Osteoblast (primary cell): Measurements from ENCODE around the gene SLAMF9. TPM values are rescaled to one million over a fixed set of nuclear protein-coding genes. Genes with fewer than 3 reads are reported as not detected.

ENCODE experiments used
- DNase-seq: peaks from one replicate; pipeline ENCODE4 v3.0.0; 2011; ENCODE audit warnings: low spot score, mixed read lengths; ENCODE audit not compliant: insufficient read length; ENCODE audit errors: missing footprints
- H2AFZ ChIP-seq: 2 replicates; pipeline ENCODE4 v1.6.0; 2011; ENCODE audit warnings: mild to moderate bottlenecking, low read length
- H3K27ac ChIP-seq: 2 replicates; pipeline ENCODE4 v1.5.1; 2011; ENCODE audit warnings: mild to moderate bottlenecking, low read depth, low read length, moderate library complexity
- H3K27me3 ChIP-seq: 2 replicates; pipeline ENCODE4 v1.6.0; 2012; ENCODE audit warnings: mild to moderate bottlenecking, control low read depth, inconsistent platforms, low read length, moderate library complexity; ENCODE audit not compliant: insufficient read depth
- H3K36me3 ChIP-seq: 2 replicates; pipeline ENCODE4 v1.5.1; 2011; ENCODE audit warnings: mild to moderate bottlenecking, low read length, control low read depth, moderate library complexity; ENCODE audit not compliant: insufficient read depth
- H3K4me1 ChIP-seq: 2 replicates; pipeline ENCODE4 v1.5.1; 2011; ENCODE audit warnings: mild to moderate bottlenecking, low read length, control low read depth, moderate library complexity; ENCODE audit not compliant: insufficient read depth
- H3K4me2 ChIP-seq: 2 replicates; pipeline ENCODE4 v1.6.0; 2011; ENCODE audit warnings: mild to moderate bottlenecking, low read length; ENCODE audit not compliant: insufficient read depth
- H3K4me3 ChIP-seq: fragments of 200-600 bp; sonication (generic); 3 replicates; pipeline ENCODE4 v1.5.1; 2012; ENCODE audit warnings: mild to moderate bottlenecking, low read length, inconsistent platforms; ENCODE audit not compliant: insufficient read depth
- H3K79me2 ChIP-seq: 2 replicates; pipeline ENCODE4 v1.6.0; 2012; ENCODE audit warnings: mild to moderate bottlenecking, low read length, control low read depth, inconsistent platforms; ENCODE audit not compliant: insufficient read depth
- H3K9me3 ChIP-seq: 2 replicates; pipeline ENCODE4 v1.5.1; 2011; ENCODE audit warnings: low read depth, low read length, control low read depth
- H4K20me1 ChIP-seq: 2 replicates; pipeline ENCODE4 v1.6.0; 2012; ENCODE audit warnings: mild to moderate bottlenecking, low read length, control low read depth; ENCODE audit not compliant: insufficient read depth
- CTCF ChIP-seq: IDR thresholded peaks from 2 replicates; pipeline ENCODE4 v1.5.1; 2011; ENCODE audit warnings: mild to moderate bottlenecking, low read depth, low read length, moderate library complexity; ENCODE audit errors: extremely low read depth
- total RNA-seq: library from RNA; depleted of rRNA; stranded (reverse); fragments of >200 nt; gene quantifications from 2 replicates; pipeline ENCODE4 v1.2.3, GENCODE V29; 2012

The SLAMF9 gene
- total RNA-seq, 1 donor, result not detected

GRCh38 chr1:159920651-159921050 is 33.4 kb downstream of the SLAMF9 start:
- H3K4me1 ChIP-seq, result peaks cover 59% of the 10 kb centered on the region
- no peak overlapping the region for H3K4me3 ChIP-seq
- H3K79me2 ChIP-seq, result peaks cover 63% of the 10 kb centered on the region
- H2AFZ ChIP-seq, result no peak overlapping the region
- DNase-seq, result peak; percentile 43
- no peaks in the 10 kb centered on the region for H3K27me3 ChIP-seq
- no peaks in the 10 kb centered on the region for H3K9me3 ChIP-seq
- TF ChIP-seq CTCF, result no peak
- H4K20me1 ChIP-seq, result peaks cover 46% of the 10 kb centered on the region
- H3K36me3 ChIP-seq, result peaks cover 30% of the 10 kb centered on the region
- no peak overlapping the region for H3K4me2 ChIP-seq
- no peak overlapping the region for H3K27ac ChIP-seq

- Histone ChIP-seq H3K79me2 (peaks cover 61% of the 10 kb centered on the region), H3K27ac (no peak overlapping the region), H3K4me2 (no peak overlapping the region), H3K36me3 (peaks cover 30% of the 10 kb centered on the region), H3K4me1 (peaks cover 59% of the 10 kb centered on the region), H4K20me1 (peaks cover 46% of the 10 kb centered on the region), H2AFZ (no peak overlapping the region), H3K27me3 (no peaks in the 10 kb centered on the region), H3K9me3 (no peaks in the 10 kb centered on the region), H3K4me3 (no peak overlapping the region)
- no peak for TF ChIP-seq CTCF
- DNase-seq, result peak; percentile 37
Observed at GRCh38 chr1:159920202-159920601, 33.8 kb downstream of the SLAMF9 start.

DNA sequence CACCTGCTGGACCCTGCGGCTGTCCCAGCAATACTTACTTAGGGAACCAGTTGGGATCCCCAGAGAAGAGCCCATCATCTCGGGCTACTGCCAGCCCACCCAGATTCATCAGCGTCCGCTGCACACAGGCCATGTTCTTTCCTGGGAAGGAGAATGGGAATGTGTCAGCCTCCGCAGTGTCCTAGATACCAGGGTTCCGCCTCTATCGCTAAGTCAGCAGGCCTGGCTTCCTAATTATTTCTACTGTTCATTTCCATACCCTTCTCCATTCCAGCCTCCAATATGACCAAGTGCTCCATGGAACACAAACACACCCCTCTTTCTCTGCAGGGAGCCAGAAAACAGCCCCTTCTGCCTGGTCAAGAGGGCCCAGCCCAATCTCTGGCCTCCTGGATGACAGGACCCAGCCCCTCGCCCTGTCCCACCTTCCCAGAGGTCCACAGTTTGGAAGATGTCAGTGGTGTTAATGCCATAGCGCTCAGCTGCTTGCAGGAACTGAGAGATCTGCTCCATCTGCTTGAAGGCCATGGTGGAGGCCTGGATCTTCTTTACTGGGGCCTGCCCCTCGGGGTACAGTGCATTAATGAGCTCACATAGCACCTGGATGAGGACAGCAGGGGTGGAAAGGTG is 34.7 kb downstream of the SLAMF9 start:
- Histone ChIP-seq H3K4me2 (no peak overlapping the region), H2AFZ (no peak overlapping the region), H3K36me3 (peaks cover 30% of the 10 kb centered on the region), H3K27me3 (no peaks in the 10 kb centered on the region), H4K20me1 (peaks cover 44% of the 10 kb centered on the region), H3K27ac (no peak overlapping the region), H3K9me3 (no peaks in the 10 kb centered on the region), H3K4me3 (no peak overlapping the region), H3K4me1 (peaks cover 59% of the 10 kb centered on the region), H3K79me2 (peaks cover 53% of the 10 kb centered on the region)
- peak; percentile 56 for DNase-seq
- TF ChIP-seq CTCF, result no peak

GRCh38 chr1:159918352-159919200 is 35.5 kb downstream of the SLAMF9 start:
- no peak for TF ChIP-seq CTCF
- peak; percentile 42 for DNase-seq
- Histone ChIP-seq H3K79me2 (peaks cover 45% of the 10 kb centered on the region), H2AFZ (no peak overlapping the region), H3K9me3 (no peaks in the 10 kb centered on the region), H3K27ac (peak overlapping the region; percentile 29), H3K36me3 (peaks cover 30% of the 10 kb centered on the region), H3K4me1 (peaks cover 52% of the 10 kb centered on the region), H3K4me2 (no peak overlapping the region), H3K27me3 (no peaks in the 10 kb centered on the region), H3K4me3 (no peak overlapping the region), H4K20me1 (peaks cover 44% of the 10 kb centered on the region)
